A549 (cell line): ENCODE measurements around the gene WNT3A. TPM values are rescaled to one million over a fixed set of nuclear protein-coding genes. Genes with fewer than 3 reads are reported as not detected.

ENCODE experiments used
- ATAC-seq, 2 experiments: fragments of 200-7000 bp in 1 of 2; fragments of >200 bp in 1 of 2; cut with Nextera tagmentation in 1 of 2; cut with Tn5 transposase in 1 of 2; 3 replicates each; pipeline versions ENCODE4 v1.8.0 to v1.9.1; 2018 to 2020; ENCODE audit warnings: mild to moderate bottlenecking in 1 of 2, moderate library complexity in 1 of 2
- CTCF ChIA-PET: fragments of 300-600 bp; sonication (Branson Sonifier 250); formaldehyde crosslinking; extraction: SDS; loops from one replicate; lab custom pipeline; 2021; ENCODE audit warnings: antibody characterized with exemption, inconsistent platforms; lab: Yijun Ruan, JAX
- POLR2A ChIA-PET: fragments of 350-600 bp; formaldehyde crosslinking; extraction: SDS; loops from one replicate; lab custom pipeline; 2021; ENCODE audit warnings: antibody characterized with exemption, inconsistent platforms; lab: Yijun Ruan, JAX
- DNase-seq, 2 experiments: peaks; one replicate each; pipeline versions ENCODE4 v3.0.0 to v3.0.0-alpha.2; 2011 to 2016; ENCODE audit warnings: low read depth in 1 of 2, low spot score in 1 of 2
- FAIRE-seq: peaks from 2 replicates; lab custom pipeline; 2011; peaks lifted over from hg19 to GRCh38; lab: Jason Lieb, UNC
- H3K27ac ChIP-seq, 2 experiments: fragments of >200 bp; sonication (Bioruptor Twin); formaldehyde crosslinking; 3 replicates each; pipeline ENCODE4 v1.5.1; 2016 to 2017
- H3K4me1 ChIP-seq: fragments of >200 bp; sonication (Bioruptor Twin); formaldehyde crosslinking; 3 replicates; pipeline ENCODE4 v1.6.1; 2016
- H3K4me2 ChIP-seq: fragments of >200 bp; sonication (Bioruptor Twin); formaldehyde crosslinking; 3 replicates; pipeline ENCODE4 v1.6.1; 2016
- H3K4me3 ChIP-seq: fragments of >200 bp; sonication (Bioruptor Twin); formaldehyde crosslinking; 3 replicates; pipeline ENCODE4 v1.5.1; 2016
- H3K9me3 ChIP-seq: fragments of >200 bp; sonication (Bioruptor Twin); formaldehyde crosslinking; 3 replicates; pipeline ENCODE4 v1.6.1; 2016
- CBX2 ChIP-seq: fragments of 200-600 bp; sonication (generic); IDR thresholded peaks from 2 replicates; pipeline ENCODE4 v1.6.1; 2016; ENCODE audit warnings: low read depth, mild to moderate bottlenecking, borderline replicate concordance
- CEBPB ChIP-seq, 2 experiments: fragments of >200 bp in 1 of 2; sonication (Bioruptor Twin) in 1 of 2; formaldehyde crosslinking in 1 of 2; IDR thresholded peaks; 2 replicates each; pipeline ENCODE4 v1.6.1; 2012 to 2016
- CHD4 ChIP-seq: fragments of 200-600 bp; sonication (generic); IDR thresholded peaks from 2 replicates; pipeline ENCODE4 v1.6.1; 2016; ENCODE audit warnings: antibody characterized with exemption, mild to moderate bottlenecking, borderline replicate concordance
- EHF ChIP-seq: fragments of 250-450 bp; sonication (Bioruptor Pico); IDR thresholded peaks from 2 replicates; pipeline ENCODE4 v1.5.0; 2020; ENCODE audit warnings: mild to moderate bottlenecking
- EHMT2 ChIP-seq: fragments of 200-600 bp; sonication (generic); IDR thresholded peaks from 2 replicates; pipeline ENCODE4 v1.6.1; 2016; ENCODE audit warnings: antibody characterized with exemption, low read depth, mild to moderate bottlenecking, moderate library complexity
- EP300 ChIP-seq, 2 experiments: fragments of >200 bp; sonication (Bioruptor Twin); formaldehyde crosslinking; IDR thresholded peaks; 2 replicates in 1 of 2; 3 replicates in 1 of 2; pipeline ENCODE4 v1.6.1; 2016 to 2017
- FOSB ChIP-seq: fragments of 250-450 bp; sonication (Bioruptor Pico); IDR thresholded peaks from 2 replicates; pipeline ENCODE4 v1.5.0; 2020; ENCODE audit warnings: mild to moderate bottlenecking, moderate library complexity
- FOXS1 ChIP-seq: fragments of 250-450 bp; sonication (Bioruptor Pico); IDR thresholded peaks from 2 replicates; pipeline ENCODE4 v1.5.0; 2020; ENCODE audit warnings: mild to moderate bottlenecking, moderate library complexity
- HES2 ChIP-seq: fragments of >200 bp; sonication (Bioruptor Twin); formaldehyde crosslinking; IDR thresholded peaks from 2 replicates; pipeline ENCODE4 v1.6.1; 2016
- HOXA7 ChIP-seq: fragments of 250-450 bp; sonication (Bioruptor Pico); IDR thresholded peaks from 2 replicates; pipeline ENCODE4 v1.5.0; 2020; ENCODE audit warnings: mild to moderate bottlenecking, moderate library complexity
- JUN ChIP-seq, 2 experiments: fragments of >200 bp; sonication (Bioruptor Twin); formaldehyde crosslinking; IDR thresholded peaks; 2 replicates in 1 of 2; 3 replicates in 1 of 2; pipeline ENCODE4 v1.6.1; 2016 to 2017
- JUNB ChIP-seq: fragments of >200 bp; sonication (Bioruptor Twin); formaldehyde crosslinking; IDR thresholded peaks from 2 replicates; pipeline ENCODE4 v1.6.1; 2016
- KDM1A ChIP-seq: fragments of 200-600 bp; sonication (generic); IDR thresholded peaks from 2 replicates; pipeline ENCODE4 v1.6.1; 2016; ENCODE audit warnings: low read depth, mild to moderate bottlenecking
- MAFK ChIP-seq: fragments of 450-650 bp; IDR thresholded peaks from 2 replicates; pipeline ENCODE4 v1.6.1; 2014; ENCODE audit not compliant: partially characterized antibody
- NPAS2 ChIP-seq: fragments of 250-450 bp; sonication (Bioruptor Pico); IDR thresholded peaks from 2 replicates; pipeline ENCODE4 v1.8.0; 2022; ENCODE audit warnings: mild to moderate bottlenecking, moderate library complexity, borderline replicate concordance
- POLR2A ChIP-seq: IDR thresholded peaks from 2 replicates; pipeline ENCODE4 v1.6.1; 2012; ENCODE audit warnings: mild to moderate bottlenecking, low read length
- POLR2AphosphoS2 ChIP-seq: conservative IDR thresholded peaks from 2 replicates; pipeline ENCODE4 v1.6.1; 2012; ENCODE audit warnings: low read length, improper control_type of control experiment, inconsistent platforms
- RARB ChIP-seq: fragments of 250-450 bp; sonication (Bioruptor Pico); IDR thresholded peaks from 2 replicates; pipeline ENCODE4 v1.8.0; 2021; ENCODE audit warnings: mild to moderate bottlenecking, moderate library complexity
- RNF2 ChIP-seq: fragments of 200-600 bp; sonication (generic); IDR thresholded peaks from 2 replicates; pipeline ENCODE4 v1.6.1; 2016; ENCODE audit warnings: low read depth, mild to moderate bottlenecking, antibody characterized with exemption, moderate library complexity, borderline replicate concordance
- SREBF2 ChIP-seq: fragments of 450-650 bp; IDR thresholded peaks from 2 replicates; pipeline ENCODE4 v1.6.1; 2014; ENCODE audit warnings: mild to moderate bottlenecking, moderate library complexity
- TFCP2L1 ChIP-seq: fragments of 250-450 bp; sonication (Bioruptor Pico); IDR thresholded peaks from 2 replicates; pipeline ENCODE4 v1.5.0; 2021; ENCODE audit warnings: mild to moderate bottlenecking
- ZC3H11A ChIP-seq: fragments of 450-650 bp; IDR thresholded peaks from 2 replicates; pipeline ENCODE4 v1.6.1; 2014; ENCODE audit warnings: antibody characterized with exemption, mild to moderate bottlenecking
- ZFP36 ChIP-seq: fragments of 450-650 bp; IDR thresholded peaks from 2 replicates; pipeline ENCODE4 v1.6.1; 2014; ENCODE audit warnings: borderline replicate concordance; ENCODE audit not compliant: partially characterized antibody
- WGBS: methylation state at CpG from one replicate; pipeline ENCODE4 v1.1.6; 2017; ENCODE audit errors: missing lambda C conversion rate; 5-methylcytosine and 5-hydroxymethylcytosine counted together
- polyA plus RNA-seq, 4 experiments: library from polyadenylated mRNA; depleted of rRNA in 3 of 4; stranded (reverse); fragments of >200 nt; fragmentation: RNase III in 1 of 4; extraction: RNeasy Plus Mini Kit Qiagen cat#74134 plus additional on column Dnase treatment in 1 of 4; gene quantifications; 2 replicates in 3 of 4; 3 replicates in 1 of 4; pipeline ENCODE4 v1.2.3, GENCODE V29; 2011 to 2017
- TF ChIP-seq, protein P1 (sequence below): fragments of 250-450 bp; sonication (Bioruptor Pico); IDR thresholded peaks from 2 replicates; pipeline ENCODE4 v1.5.0; 2020; ENCODE audit warnings: low read depth, mild to moderate bottlenecking, moderate library complexity
- TF ChIP-seq, protein P2 (sequence below): IDR thresholded peaks from 2 replicates; pipeline ENCODE4 v1.6.1; 2012
- TF ChIP-seq, protein P3 (sequence below): fragments of 450-650 bp; IDR thresholded peaks from 2 replicates; pipeline ENCODE4 v1.6.1; 2014; ENCODE audit warnings: antibody characterized with exemption
- TF ChIP-seq, protein P4 (sequence below): IDR thresholded peaks from 2 replicates; pipeline ENCODE4 v1.6.1; 2012; ENCODE audit warnings: low read depth, borderline replicate concordance

WNT3A gene
- polyA plus RNA-seq, 2 of the 4 experiments (the other 2 are of a cell fraction): not detected

DNA sequence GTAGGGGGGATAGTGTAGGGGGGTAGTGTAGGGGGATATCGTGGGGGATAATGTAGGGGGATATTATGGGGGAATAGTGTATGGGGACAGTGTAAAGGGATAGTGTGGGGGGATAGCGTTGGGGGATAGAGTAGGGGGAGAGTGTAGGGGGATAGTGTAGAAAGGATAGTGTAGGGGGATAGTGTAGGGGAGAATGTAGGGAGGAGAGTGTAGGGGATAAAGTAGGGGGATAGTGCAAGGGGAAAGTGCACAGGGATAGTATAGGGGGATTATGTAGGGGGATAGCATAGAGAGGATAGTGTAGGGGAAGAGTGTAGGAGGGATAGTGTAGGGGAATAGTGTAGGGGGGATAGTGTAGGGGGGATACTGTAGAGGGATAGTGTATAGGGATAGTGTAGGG is 63.4 kb downstream of the WNT3A start:
- no peak for DNase-seq
- no peak overlapping the region for H3K27ac ChIP-seq
- POLR2A ChIA-PET: no interaction called here
- CTCF ChIA-PET: no interaction called here
- no peaks in the 10 kb centered on the region for H3K9me3 ChIP-seq
- FAIRE-seq: no peak
- no peak for ATAC-seq
- TF ChIP-seq ZFP36 (no peak), FOXS1 (CRISPR knock-in tag) (no peak), JUN (IDR thresholded peaks at IDR 0.05) (no peak), MAFK (no peak), HOXA7 (CRISPR knock-in tag) (no peak), RNF2 (no peak), CBX2 (no peak), POLR2AphosphoS2 (no peak), EHMT2 (no peak), EP300 (IDR thresholded peaks at IDR 0.05) (no peak), FOSB (CRISPR knock-in tag) (no peak), SREBF2 (no peak), CEBPB (IDR thresholded peaks at IDR 0.05) (no peak)
- TF ChIP-seq, protein P1, sequence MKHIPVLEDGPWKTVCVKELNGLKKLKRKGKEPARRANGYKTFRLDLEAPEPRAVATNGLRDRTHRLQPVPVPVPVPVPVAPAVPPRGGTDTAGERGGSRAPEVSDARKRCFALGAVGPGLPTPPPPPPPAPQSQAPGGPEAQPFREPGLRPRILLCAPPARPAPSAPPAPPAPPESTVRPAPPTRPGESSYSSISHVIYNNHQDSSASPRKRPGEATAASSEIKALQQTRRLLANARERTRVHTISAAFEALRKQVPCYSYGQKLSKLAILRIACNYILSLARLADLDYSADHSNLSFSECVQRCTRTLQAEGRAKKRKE (CRISPR knock-in tag): no peak
- TF ChIP-seq, protein P2, sequence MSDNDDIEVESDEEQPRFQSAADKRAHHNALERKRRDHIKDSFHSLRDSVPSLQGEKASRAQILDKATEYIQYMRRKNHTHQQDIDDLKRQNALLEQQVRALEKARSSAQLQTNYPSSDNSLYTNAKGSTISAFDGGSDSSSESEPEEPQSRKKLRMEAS: no peak
- TF ChIP-seq, protein P3, sequence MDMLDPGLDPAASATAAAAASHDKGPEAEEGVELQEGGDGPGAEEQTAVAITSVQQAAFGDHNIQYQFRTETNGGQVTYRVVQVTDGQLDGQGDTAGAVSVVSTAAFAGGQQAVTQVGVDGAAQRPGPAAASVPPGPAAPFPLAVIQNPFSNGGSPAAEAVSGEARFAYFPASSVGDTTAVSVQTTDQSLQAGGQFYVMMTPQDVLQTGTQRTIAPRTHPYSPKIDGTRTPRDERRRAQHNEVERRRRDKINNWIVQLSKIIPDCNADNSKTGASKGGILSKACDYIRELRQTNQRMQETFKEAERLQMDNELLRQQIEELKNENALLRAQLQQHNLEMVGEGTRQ: no peak
- WGBS: no CpG with 5 or more reads among the region's 2 CpGs
- no peaks in the 10 kb centered on the region for H3K4me1 ChIP-seq
- no peak overlapping the region for H3K4me2 ChIP-seq
- no peak overlapping the region for H3K4me3 ChIP-seq

GRCh38 chr1:228070851-228071250 is 64.1 kb downstream of the WNT3A start:
- H3K27ac ChIP-seq: no peak overlapping the region
- no peak for FAIRE-seq
- no peak overlapping the region for H3K4me3 ChIP-seq
- CTCF ChIA-PET: no interaction called here
- no peak for DNase-seq
- no peaks in the 10 kb centered on the region for H3K4me1 ChIP-seq
- no peaks in the 10 kb centered on the region for H3K9me3 ChIP-seq
- POLR2A ChIA-PET: no interaction called here
- 62% methylated on average over 3 of the region's 3 CpGs for WGBS
- ATAC-seq: peak in 1 of 2 experiments; percentile 6; a peak in 2 of 6 replicates
- TF ChIP-seq, protein P4, sequence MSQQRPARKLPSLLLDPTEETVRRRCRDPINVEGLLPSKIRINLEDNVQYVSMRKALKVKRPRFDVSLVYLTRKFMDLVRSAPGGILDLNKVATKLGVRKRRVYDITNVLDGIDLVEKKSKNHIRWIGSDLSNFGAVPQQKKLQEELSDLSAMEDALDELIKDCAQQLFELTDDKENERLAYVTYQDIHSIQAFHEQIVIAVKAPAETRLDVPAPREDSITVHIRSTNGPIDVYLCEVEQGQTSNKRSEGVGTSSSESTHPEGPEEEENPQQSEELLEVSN: no peak
- TF ChIP-seq EHMT2 (no peak), NPAS2 (CRISPR knock-in tag) (no peak), POLR2A (no peak), HES2 (no peak), JUNB (no peak), CHD4 (no peak), ZC3H11A (no peak), KDM1A (no peak), HOXA7 (CRISPR knock-in tag) (no peak), EP300 (IDR thresholded peaks at IDR 0.05) (no peak), JUN (IDR thresholded peaks at IDR 0.05) (no peak), TFCP2L1 (CRISPR knock-in tag) (no peak), RARB (no peak), CEBPB (IDR thresholded peaks at IDR 0.05) (no peak), RNF2 (no peak), FOSB (CRISPR knock-in tag) (no peak), EHF (CRISPR knock-in tag) (no peak), FOXS1 (CRISPR knock-in tag) (no peak)
- H3K4me2 ChIP-seq: no peak overlapping the region
